GM18861 (cell line): ENCODE data around the gene RTL10.

Experiments used
- ATAC-seq: cut with Tn5 transposase; IDR thresholded peaks from one replicate; pipeline ENCODE4 v1.9.1; 2021; ENCODE audit not compliant: unreplicated experiment

RTL10 gene

DNA sequence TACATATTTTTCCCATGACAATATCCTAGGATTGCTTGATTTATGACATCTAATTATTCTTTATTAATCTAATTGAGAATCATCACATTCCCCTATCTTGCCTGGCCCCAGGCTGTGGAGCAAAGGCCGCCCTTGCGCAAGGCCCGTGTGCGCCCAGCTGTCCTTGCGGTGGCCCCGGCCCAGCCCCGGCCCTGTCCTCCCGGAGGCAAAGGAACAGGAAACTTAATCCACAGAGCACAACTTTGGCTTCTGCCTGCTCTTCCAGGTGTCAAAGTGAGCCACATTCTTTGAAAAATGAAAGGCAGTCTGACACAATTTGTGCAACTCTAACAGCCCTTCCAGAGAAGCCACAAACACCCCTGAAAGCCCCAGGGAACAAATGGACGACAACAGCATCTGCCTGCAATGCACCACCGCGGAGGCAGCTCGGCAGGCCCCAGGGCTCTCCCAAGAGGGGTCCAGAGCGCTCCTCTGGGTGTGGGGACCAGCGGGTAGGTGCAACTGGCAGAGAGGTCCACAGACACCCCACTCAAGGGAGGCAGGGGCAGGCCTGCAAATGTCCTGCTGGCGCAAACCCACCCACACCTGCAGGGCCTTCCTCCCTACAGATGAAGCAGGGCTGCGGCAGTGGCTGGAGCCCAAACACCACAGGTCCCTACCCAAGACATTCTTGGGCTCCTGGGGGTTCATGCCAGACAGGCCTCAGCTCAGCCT is 30.3 kb downstream of the RTL10 start:
- ATAC-seq: no peak

DNA sequence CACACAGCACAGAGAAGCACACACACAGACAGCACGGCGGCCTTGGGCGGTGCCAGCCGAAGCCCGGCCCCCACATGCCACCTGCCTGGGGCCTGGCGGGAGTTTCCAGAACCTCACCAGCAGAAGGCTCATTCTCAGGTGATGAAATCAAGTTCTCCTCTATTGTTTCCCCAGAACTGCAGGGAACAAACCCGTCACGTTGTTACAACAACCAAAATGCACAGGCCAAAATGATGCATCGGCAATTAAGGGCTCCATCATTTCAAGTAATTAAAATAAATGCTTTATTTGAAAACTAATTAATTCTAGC is 30.8 kb downstream of the RTL10 start:
- ATAC-seq: no peak

DNA sequence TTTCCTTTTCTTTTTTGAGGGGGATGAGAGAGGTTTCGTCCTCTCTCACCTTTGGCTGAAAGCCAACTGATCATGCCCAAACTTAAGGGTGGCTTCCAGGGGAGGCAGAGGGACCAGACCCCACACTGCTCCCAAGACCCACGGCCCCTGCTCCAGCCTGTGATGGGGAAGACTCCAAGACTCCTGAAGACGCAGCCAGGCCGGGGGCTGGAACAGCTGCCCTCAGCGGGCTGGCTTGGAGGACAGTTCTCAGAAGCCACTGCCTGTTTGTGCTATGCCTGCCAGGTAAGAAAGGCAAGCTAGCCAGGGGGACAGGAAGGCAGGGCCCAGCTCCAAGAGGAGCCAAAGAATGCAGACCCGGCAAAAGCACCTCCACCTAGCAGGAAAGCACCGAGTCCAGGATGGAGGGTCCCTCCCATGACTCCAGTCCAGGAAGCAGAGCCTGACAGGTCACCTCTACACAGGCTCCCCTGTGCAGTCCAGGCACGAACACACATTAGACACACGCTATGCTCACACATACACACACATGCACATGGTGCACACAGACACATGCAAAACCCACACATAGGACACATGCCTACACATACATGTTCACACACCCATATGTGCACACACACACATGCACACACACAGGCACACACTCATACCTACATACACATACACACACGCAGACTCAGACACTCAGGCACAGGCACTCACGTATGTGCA is 31.3 kb downstream of the RTL10 start:
- no peak for ATAC-seq

DNA sequence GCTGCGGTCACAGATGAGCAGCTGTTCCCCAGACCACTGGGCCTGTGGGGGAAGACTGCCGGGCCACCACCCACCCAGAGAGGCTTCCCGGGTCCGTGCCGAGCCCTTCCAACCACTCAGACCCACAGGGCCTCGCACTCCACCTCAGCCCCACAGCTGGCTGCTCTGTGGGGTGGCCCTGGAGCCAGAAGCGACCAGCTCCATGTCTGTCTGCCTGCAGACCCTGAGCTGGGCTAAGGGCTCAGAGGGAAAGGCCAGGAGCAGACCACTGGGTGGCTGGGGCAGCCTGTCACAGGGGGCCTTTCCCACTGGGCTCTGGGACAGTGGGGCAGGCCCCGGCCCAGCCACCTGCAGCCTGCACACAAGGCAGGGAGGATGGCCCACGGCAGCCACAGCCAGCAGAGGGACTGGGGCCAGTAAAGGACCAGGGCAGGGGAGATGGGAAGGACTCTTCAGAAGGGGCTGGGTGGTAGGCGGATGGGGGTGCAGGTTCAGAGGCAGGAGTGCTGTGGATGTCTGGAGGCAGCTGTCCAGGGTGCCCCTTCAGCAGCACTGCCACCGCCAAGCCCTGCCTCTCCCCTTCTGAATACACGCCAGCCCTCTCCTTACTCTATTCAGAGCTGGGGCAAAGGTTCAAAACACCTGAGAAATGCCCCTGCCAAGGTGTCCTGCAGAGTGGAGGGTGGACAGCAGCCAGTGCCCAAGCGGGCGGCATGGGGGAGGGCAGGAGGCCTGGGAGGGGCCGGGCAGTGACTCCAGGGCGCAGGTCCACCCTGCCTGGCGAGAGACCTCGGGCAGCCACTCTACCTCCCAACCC is 32.2 kb downstream of the RTL10 start:
- no peak for ATAC-seq

DNA sequence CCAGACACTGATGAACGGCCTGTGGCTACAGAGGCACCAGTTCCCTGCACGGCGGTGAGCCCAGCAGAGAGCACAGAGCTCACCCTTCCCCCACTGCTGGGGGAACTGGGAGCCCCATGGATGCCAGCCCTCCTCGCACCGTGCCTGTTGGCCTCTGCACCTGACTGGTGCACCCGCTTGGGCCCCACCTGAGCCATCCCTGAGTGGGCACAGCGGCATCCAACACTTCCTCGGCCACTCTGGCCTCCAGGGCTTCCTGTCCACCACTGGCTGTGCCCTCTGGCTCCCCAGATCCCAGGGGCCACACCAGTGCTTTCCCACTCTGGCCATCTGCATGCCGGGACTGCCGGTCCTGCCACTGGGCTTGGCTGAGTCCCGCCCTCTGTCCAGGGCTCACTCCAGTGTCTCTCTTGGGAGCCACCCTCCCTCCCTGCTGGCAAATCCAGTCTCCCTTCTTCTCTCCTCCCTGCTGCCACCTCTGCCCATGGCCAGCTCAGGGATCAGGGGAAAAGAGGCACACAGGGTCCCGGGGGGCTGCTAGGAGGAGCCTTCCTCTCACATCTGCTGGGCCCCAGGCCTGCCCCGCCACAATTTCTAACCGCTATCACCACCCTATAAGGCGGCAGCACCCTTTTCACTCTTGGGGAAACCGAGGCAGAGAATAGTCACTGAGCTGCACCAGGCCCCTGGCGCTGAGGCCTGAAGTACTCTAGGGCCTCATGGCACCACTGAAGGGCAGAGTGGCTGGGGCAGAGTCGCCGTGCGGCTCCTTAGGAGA is 33.0 kb downstream of the RTL10 start:
- no peak for ATAC-seq

DNA sequence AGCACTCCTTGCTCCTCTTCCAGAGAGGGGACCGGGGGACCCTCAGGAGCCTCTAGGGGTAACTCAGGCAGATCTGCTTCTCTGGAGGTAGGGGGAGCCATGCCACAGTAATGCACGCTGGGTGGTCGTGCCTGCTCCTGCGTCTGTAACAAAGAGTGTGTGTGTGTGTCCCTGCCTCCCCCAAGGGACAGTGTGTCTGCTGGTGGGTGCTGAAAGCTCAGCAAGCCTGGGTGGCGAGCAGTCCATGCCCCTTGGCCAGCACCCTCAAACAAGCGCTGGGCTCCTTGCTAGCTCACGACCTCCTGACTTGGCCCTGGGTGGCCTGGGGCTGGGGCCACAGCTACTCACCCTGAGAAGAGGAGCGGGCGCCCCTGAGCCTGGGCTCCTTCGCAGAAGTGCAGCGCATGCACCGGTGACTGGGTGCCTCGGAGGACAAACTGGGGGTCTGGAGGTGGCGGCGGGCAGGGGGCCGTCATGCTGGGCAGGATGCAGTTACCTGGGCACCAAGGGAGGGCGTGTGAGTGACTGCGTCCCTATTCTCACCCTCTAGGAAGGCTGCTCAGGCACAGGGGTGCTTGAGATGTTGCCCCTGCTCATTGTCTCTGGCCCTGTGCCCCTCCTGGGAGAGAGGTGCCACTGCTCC is 33.7 kb downstream of the RTL10 start:
- no peak for ATAC-seq

DNA sequence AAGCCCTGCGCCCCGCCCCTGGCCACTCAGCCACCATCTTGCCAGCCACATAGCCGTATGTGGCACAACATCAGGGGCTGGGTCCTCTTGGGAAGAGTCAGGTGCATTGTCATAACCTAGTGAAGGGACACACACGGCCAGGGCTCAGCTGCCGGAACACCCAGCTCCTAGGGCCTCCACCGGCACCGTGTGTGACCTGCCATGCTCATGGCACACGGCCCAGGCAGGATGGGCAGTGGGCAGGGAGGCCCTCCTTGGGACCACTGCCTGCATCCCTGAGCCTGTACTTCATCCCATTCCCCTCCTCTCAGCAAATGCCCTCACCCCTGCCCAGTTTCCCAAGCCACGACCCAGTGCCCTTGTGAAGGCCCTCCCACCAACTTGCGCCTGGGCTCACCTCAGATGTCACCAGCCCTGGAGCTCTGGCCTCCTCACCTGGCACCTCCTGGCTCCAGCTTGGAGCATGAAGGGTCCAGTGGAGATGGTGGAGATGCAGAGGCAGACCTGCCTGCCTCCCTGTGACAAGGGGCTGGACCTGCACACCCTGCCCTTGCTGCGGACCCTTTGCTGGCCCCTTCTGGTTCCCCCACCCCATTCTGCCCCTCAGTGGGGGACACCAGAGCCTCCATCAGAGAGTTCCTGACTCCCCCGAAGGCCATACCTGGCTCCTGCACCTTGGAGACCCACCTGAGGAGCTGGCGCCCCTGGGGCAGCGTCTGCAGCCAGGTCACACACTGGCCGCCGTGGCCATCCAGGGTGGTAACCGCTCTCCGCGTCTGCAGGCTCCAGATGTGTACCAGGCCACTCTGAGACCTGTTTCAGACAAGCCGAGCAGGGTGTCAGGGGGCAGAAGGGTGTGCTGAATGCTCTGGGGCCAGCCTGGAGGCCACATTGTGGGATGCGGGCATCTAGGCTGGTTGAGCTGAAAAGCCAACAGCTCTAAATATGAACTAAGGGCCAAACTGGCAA is 34.5 kb downstream of the RTL10 start:
- ATAC-seq: no peak

DNA sequence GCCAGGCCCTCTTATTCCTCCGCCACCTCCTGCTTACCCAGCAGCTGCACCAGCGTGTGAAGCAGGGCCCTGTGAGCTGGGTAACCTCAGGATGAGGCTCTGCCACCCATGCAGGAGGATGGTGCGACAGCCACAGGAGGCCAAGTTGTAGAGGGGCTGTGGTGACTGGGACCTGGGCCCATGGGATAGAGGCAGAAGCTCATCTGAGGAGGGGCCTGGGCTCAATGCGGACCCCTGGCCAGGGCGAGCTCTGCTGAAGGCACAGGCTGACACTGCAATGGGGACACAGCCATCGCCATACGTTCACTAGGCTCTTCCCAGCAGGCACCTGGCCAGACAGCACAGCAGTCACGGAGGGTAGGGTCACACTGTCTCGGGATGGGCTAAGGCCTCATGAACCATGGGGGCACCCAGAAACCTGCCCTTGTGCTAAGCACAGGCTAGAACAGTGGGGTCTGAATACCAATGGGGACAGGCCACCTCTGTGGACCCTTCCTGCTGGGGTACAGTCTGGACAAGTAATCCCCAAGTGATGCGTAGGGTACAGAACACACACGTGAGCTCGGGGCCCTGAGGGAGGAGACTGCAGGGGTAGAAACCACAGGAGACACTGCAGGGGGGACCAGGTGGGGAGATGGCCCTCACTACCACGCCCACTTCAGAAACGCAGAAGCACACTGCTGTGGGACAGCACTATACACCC is 35.3 kb downstream of the RTL10 start:
- ATAC-seq: no peak

DNA sequence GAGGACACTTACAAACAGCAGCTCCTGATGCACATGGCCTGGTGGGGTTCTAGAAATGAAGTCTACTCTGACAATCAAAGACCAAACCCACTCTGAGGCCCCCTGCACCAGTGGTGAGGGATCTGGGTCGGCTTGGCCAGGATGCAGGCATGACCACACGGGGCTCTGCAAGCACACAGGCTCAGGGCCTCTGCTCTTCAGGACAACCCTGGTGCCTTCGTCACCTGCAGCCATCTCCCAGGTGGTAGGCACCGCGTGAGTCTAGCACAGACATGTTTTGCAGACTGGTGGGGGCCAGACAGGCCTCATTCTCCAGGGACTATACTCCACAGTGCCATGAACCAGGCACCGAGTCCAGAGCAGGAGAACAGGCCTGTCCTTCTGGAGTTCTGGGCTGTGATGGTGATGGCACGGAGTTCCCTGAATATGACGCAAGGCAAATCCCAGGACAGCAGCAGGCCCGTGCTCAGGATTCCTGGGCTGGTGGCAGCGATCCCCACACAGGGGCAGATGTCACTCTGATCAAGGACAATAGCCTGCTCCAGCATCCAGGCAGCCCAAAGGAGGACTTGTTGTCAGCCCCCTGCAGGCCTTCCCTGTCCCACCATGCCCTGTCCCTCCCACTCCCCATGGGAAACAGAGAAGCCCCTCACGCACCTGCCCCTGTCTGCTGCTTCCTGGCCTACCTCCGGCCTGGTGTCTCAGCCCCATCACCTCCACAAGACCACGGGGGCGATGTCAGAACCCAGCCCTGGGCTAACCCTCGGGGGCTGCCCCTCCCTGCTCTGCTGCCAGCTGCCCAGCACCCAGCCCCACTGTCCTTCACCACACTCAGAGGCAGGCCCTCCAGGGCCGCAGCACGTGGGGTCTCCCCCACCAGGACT is 36.1 kb downstream of the RTL10 start:
- ATAC-seq: no peak

DNA sequence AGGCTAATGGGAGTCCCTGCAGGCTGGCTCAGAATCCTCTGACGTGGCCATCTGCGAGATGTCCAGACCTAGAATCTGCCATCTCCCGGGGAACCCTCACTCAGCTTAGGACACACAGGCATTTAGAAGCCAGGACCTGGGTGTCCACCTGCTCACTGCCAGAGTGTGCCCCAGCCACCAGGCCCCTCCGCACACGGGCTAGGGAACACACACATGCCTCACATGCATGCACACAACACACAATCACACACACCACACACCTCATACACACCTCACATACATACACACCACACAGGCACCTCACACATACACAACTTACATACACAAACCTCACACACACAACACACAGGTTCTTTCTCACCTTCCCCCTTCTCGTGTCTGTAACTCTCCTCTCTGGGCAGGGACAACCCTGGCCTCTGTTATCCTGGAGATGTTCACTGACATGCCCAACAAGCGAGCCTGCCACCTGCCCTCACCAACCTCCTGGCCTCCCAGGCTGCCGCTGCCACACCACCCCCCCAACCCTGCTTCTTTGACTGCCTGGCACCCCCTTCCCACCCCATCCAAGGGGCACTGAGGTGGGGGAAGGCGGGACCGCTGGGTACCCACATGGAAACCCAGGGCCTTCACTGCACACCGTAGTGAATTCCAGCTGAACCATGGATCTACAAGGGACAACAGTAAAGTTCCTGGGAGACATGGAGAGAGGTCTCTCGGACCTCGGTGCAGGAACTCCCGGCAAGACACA is 38.1 kb downstream of the RTL10 start:
- ATAC-seq: no peak

DNA sequence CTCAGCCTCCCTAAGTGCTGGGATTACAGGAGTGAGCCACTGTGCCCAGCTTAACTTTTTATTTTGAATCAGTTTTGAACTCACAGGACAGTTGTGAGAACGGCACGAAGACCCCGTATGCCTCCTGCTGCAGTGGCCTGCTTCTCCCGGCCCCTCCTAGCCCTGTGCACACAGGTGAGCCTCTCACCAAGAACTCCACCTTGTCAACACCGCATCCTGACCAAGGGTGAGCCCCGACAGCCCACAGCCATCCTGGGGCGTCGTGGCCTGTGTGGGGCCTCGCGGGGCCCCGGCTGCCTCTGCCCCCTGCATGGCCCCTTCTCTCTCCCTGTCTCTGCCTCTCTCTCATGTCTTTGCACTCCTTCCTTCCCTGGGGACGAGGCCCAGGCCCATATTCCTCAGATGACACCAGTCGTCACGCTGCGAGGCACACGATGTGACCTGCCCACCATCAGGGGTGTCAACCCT is 38.8 kb downstream of the RTL10 start:
- no peak for ATAC-seq

DNA sequence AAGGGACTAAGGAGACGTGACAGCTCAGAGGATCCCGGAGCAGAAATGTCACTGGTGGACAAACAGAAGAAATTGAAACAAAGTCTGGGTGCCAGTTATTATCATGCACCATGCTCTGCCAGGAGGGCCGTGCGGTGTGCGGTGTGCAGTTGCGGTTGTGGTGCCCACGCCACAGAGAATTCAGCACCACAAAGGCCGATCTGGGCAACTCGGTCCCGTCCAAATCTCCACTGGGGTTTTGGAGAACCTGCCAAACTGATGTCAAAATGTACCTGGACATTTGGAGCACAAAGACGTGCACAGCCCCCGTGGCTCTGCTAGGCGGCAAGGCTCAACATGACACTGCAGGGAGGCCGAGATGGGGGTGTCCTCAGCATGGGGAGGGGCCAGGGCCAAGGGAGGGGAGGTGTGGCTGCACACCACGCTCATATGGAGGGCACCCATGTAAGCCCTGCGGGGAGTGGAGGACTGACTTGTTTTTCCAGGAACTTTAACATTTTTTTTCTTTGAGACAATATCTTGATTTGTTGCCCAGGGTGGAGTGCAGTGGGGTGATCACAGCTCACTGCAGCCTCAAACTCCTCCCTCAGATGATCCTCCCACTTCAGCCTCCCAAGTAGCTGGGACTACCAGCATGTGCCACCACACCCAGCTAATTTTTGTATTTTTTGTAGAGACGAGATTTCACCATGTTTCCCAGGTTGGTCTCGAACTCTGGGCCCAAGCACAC is 39.4 kb downstream of the RTL10 start:
- no peak for ATAC-seq

DNA sequence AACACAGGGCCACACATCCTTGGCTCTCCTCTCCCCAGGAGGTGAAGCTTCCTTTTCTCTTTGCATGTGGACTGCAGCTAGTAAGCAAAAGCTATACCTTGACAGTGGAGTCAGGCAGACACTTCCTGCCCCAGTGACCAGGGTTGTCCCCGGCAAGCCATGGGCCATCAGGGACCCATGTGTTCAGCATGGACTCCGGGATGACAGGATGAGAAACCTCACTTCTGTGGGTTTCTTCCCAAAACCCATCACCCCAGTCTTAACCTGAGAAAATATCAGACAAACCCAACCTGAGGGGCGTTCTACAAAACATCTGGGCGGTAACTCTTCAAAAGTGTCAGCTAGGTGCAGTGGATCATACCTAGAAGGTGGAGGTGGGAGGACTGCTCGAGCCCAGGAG is 40.2 kb downstream of the RTL10 start:
- no peak for ATAC-seq

DNA sequence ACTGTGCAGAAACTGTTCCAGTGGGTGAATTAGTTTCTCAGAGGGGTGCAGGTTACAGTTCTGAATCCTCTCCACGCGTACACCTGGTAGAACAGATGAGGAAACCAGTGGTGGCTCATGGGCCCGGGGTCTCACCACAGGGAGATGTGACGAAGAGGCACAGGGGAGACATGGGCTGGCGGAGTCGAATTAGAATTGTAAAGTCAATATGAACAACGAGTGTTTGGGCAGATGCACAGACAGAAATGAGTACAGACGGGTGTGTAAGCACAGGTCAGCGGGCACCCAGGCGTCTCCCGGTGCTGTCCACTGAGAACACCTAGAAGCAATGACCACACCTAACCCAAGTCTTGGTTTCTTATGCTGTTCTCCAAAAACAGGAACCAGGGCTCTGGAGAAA is 41.8 kb downstream of the RTL10 start:
- no peak for ATAC-seq

DNA sequence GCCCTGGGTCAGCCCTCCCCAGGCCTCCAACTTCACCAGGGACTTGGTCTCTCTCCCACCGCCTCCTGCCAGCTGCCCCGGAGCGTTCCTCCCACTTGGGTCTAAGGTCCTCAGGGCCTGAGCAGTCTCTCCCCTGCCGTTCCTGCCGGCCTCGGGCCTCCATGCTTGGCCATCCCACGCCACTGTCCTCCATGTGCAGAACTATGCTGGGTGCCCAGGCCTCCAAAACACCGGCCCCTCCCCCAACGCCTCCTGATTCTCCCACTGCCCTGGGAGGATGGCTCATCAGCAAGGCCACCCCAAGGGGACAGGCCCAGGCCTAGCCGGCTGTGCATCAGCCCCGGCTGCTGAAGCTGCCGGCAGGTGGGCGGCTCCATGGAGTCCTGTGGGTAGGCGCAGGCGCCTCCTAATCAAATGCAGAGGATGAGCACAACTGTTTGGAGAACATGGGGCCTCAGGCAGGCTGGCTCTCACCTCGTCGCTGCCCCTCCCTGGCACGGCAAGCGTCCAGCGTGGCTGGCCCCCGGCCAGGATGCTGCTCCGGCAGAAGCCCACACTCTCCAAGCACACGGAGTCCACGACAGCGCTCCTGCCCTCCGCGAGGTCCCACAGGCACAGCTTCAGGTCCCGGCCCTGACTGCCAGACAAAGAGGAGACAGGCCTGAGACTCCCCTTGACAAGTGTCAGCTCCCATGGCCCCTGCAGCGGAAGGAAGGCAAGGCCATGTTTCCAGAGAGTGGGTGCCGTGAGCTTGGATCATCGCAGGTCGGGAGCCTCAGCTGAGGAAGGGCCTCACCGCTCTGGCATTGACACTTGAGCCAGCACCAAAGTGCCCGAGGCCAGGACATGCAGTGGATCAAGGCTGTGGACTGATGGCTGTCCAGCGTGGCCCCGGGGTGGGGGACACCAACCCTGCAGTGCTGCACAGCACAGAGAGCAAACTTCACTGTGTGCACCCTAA is 42.6 kb downstream of the RTL10 start:
- no peak for ATAC-seq
